NCI-H1092 treated with DMSO at 0.1 percent for 48 hours (cell line): ENCODE data around the gene GBE1.
"Not testable (repeated sequence)": the region's sequence is repeated elsewhere in the genome, so short reads cannot be mapped to it uniquely, and the experiment has no call there.

Source experiments
- DNase-seq: peaks from one replicate; lab custom pipeline; 2025; lab: John Stamatoyannopoulos, UW

The GBE1 gene

GRCh38 chr3:81753416-81754027, 7.9 kb downstream of the GBE1 start:
- no peak for DNase-seq

- no peak for DNase-seq
Observed at GRCh38 chr3:81752604-81753003, 8.8 kb downstream of the GBE1 start.

GRCh38 chr3:81749265-81749664, 12.2 kb downstream of the GBE1 start:
- no peak for DNase-seq

GRCh38 chr3:81747280-81747679, 14.2 kb downstream of the GBE1 start:
- not testable (repeated sequence) for DNase-seq

GRCh38 chr3:81744366-81744765, 17.1 kb downstream of the GBE1 start:
- DNase-seq: no peak

GRCh38 chr3:81743096-81744025, 18.1 kb downstream of the GBE1 start:
- no peak for DNase-seq

- DNase-seq: no peak
Observed at GRCh38 chr3:81742581-81742980, 18.9 kb downstream of the GBE1 start.

- no peak for DNase-seq
Observed at GRCh38 chr3:81741216-81741615, 20.2 kb downstream of the GBE1 start.

GRCh38 chr3:81740731-81741130, 20.7 kb downstream of the GBE1 start:
- DNase-seq: no peak

GRCh38 chr3:81735334-81735733, 26.1 kb downstream of the GBE1 start:
- DNase-seq: no peak

GRCh38 chr3:81734742-81735141, 26.7 kb downstream of the GBE1 start:
- no peak for DNase-seq

GRCh38 chr3:81732642-81733041, 28.8 kb downstream of the GBE1 start:
- DNase-seq: no peak

GRCh38 chr3:81728766-81729544, 32.5 kb downstream of the GBE1 start:
- DNase-seq: no peak

- no peak for DNase-seq
Observed at GRCh38 chr3:81726735-81727134, 34.7 kb downstream of the GBE1 start.

- DNase-seq: no peak
Observed at GRCh38 chr3:81726132-81726531, 35.3 kb downstream of the GBE1 start.

- no peak for DNase-seq
Observed at GRCh38 chr3:81723732-81724313, 37.6 kb downstream of the GBE1 start.

GRCh38 chr3:81718311-81718710, 43.1 kb downstream of the GBE1 start:
- DNase-seq: no peak

- no peak for DNase-seq
Observed at GRCh38 chr3:81716870-81717509, 44.5 kb downstream of the GBE1 start.

- DNase-seq: no peak
Observed at GRCh38 chr3:81713031-81713430, 48.4 kb downstream of the GBE1 start.

- no peak for DNase-seq
Observed at GRCh38 chr3:81709606-81710005, 51.8 kb downstream of the GBE1 start.

- no peak for DNase-seq
Observed at GRCh38 chr3:81707996-81708395, 53.4 kb downstream of the GBE1 start.

GRCh38 chr3:81702126-81702525, 59.3 kb downstream of the GBE1 start:
- no peak for DNase-seq
